Mammary epithelial cell (primary cell): ENCODE data around the gene POU2F3.

Source experiments
- EZH2 ChIP-seq: IDR thresholded peaks from 2 replicates; pipeline ENCODE4 v1.6.1; 2012; ENCODE audit warnings: low read length, inconsistent platforms, borderline replicate concordance
- TF ChIP-seq, protein P1 (sequence below), 2 donors: IDR thresholded peaks in 1 of 2; conservative IDR thresholded peaks in 1 of 2; 2 replicates each; pipeline ENCODE4 v1.5.1; 2011 to 2012; ENCODE audit warnings: inconsistent platforms in 2 of 2, low read length in 2 of 2, mild to moderate bottlenecking in 2 of 2, control low read depth in 1 of 2, low read depth in 1 of 2; ENCODE audit not compliant: insufficient read depth in 1 of 2; ENCODE audit errors: extremely low read depth in 1 of 2

DNA sequence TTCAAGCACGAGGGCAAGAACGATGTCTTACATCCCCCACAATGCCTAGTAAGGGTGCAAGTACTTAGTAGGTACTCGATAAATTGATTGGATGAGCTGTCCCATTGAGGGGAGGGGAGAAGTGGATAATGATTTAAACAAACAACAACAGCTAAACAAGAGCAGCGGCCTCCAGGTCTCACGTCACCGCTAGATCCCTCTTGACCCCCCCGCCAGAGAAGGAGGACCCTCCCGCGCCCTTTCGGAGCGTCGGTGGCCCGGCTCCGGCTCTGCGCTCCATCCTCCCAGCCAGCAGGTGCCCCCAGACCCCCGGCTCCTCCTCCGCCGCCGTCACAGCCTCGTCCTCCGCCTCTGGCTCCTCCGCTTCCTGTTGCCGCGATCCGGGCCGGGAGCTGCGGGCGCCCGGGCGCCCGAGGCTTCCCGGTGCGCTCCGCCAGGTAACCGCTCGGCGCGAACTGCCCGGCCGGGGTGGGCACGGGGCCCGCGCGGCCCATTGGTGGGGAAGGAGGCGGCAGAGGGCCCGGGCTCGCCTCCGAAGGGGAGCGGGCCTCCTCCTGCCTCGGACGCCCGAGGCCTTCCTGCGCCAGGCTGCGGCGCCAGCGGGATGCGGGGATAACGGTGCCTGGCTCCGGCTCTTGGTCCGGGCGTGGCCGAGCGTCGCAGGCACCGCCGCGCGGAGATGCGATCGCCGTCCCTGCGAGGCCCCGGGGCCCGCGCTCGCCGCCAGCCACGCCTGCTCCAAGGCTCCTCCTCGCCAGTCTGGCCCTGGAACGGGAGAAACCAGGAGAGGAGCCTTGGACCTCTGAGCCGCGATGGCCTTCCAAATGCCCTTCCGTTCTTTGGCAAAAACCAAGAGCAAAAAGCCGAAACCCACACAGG lies 85.2 kb downstream of the POU2F3 start, which contains the start of gene TLCD5:
- TF ChIP-seq, protein P1, sequence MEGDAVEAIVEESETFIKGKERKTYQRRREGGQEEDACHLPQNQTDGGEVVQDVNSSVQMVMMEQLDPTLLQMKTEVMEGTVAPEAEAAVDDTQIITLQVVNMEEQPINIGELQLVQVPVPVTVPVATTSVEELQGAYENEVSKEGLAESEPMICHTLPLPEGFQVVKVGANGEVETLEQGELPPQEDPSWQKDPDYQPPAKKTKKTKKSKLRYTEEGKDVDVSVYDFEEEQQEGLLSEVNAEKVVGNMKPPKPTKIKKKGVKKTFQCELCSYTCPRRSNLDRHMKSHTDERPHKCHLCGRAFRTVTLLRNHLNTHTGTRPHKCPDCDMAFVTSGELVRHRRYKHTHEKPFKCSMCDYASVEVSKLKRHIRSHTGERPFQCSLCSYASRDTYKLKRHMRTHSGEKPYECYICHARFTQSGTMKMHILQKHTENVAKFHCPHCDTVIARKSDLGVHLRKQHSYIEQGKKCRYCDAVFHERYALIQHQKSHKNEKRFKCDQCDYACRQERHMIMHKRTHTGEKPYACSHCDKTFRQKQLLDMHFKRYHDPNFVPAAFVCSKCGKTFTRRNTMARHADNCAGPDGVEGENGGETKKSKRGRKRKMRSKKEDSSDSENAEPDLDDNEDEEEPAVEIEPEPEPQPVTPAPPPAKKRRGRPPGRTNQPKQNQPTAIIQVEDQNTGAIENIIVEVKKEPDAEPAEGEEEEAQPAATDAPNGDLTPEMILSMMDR (conservative IDR thresholded peaks at IDR 0.05 in 1 of 2, IDR thresholded peaks at IDR 0.05 in 1 of 2; ENCODE audit: extremely low read depth in 1 of 2, insufficient read depth in 1 of 2, low read depth in 1 of 2, low read length in 2 of 2) = no peak
- TF ChIP-seq EZH2 = no peak
